Glutamatergic neuron (in vitro differentiated cells): ENCODE results near the gene FOXA2. TPM values are rescaled to one million over a fixed set of nuclear protein-coding genes. Genes with fewer than 3 reads are reported as not detected.

ENCODE experiments used
- DNase-seq: peaks from one replicate; pipeline ENCODE4 v3.0.0; 2022
- H3K27ac Mint-ChIP-seq: one replicate; pipeline ENCODE4 v1.8.0; 2020; ENCODE audit warnings: mild to moderate bottlenecking, mixed read lengths, inconsistent platforms; ENCODE audit not compliant: unreplicated experiment
- H3K27me3 Mint-ChIP-seq: one replicate; pipeline ENCODE4 v1.8.0; 2020; ENCODE audit warnings: mild to moderate bottlenecking, moderate library complexity, mixed read lengths, inconsistent platforms; ENCODE audit not compliant: unreplicated experiment
- H3K36me3 Mint-ChIP-seq: one replicate; pipeline ENCODE4 v1.8.0; 2020; ENCODE audit warnings: mild to moderate bottlenecking, mixed read lengths, inconsistent platforms; ENCODE audit not compliant: unreplicated experiment
- H3K4me1 Mint-ChIP-seq: one replicate; pipeline ENCODE4 v1.8.0; 2020; ENCODE audit warnings: mild to moderate bottlenecking, low read depth, mixed read lengths, inconsistent platforms; ENCODE audit not compliant: unreplicated experiment
- H3K4me3 Mint-ChIP-seq: one replicate; pipeline ENCODE4 v1.8.0; 2020; ENCODE audit warnings: mild to moderate bottlenecking, mixed read lengths, inconsistent platforms; ENCODE audit not compliant: unreplicated experiment
- H3K9me3 Mint-ChIP-seq: one replicate; pipeline ENCODE4 v1.8.0; 2020; ENCODE audit warnings: mild to moderate bottlenecking, moderate library complexity, mixed read lengths, inconsistent platforms; ENCODE audit not compliant: unreplicated experiment
- CTCF ChIP-seq: fragments of 200-600 bp; sonication (generic); IDR thresholded peaks from one replicate; pipeline ENCODE4 v1.5.0; 2021; ENCODE audit not compliant: partially characterized antibody, unreplicated experiment
- total RNA-seq: library from RNA; stranded (reverse); fragmentation: NEBNext Ultra II Directional; extraction: Animal tissue kit (Norgen Biotek cat#: 25700); gene quantifications from one replicate; pipeline ENCODE4 v1.2.1, GENCODE V29; 2021; ENCODE audit not compliant: unreplicated experiment

The FOXA2 gene
- total RNA-seq, 1 donor from 2014 or later, result not detected

GRCh38 chr20:22616551-22616950, 32.2 kb upstream of the FOXA2 start:
- no peak for TF ChIP-seq CTCF
- DNase-seq, result no peak
- Mint-ChIP-seq H3K4me3 (no peak overlapping the region), H3K4me1 (no peaks in the 10 kb centered on the region), H3K9me3 (no peaks in the 10 kb centered on the region), H3K36me3 (no peaks in the 10 kb centered on the region), H3K27me3 (no peaks in the 10 kb centered on the region), H3K27ac (no peak overlapping the region)

GRCh38 chr20:22615425-22615824, 31.1 kb upstream of the FOXA2 start:
- Mint-ChIP-seq H3K27me3 (no peaks in the 10 kb centered on the region), H3K4me1 (no peaks in the 10 kb centered on the region), H3K9me3 (no peaks in the 10 kb centered on the region), H3K27ac (no peak overlapping the region), H3K4me3 (no peak overlapping the region), H3K36me3 (no peaks in the 10 kb centered on the region)
- no peak for DNase-seq
- no peak for TF ChIP-seq CTCF

GRCh38 chr20:22611636-22612035, 27.3 kb upstream of the FOXA2 start:
- Mint-ChIP-seq H3K27ac (no peak overlapping the region), H3K4me3 (no peak overlapping the region), H3K9me3 (no peaks in the 10 kb centered on the region), H3K36me3 (no peaks in the 10 kb centered on the region), H3K4me1 (no peaks in the 10 kb centered on the region), H3K27me3 (no peaks in the 10 kb centered on the region)
- no peak for TF ChIP-seq CTCF
- no peak for DNase-seq

- no peak for TF ChIP-seq CTCF
- H3K27ac Mint-ChIP-seq, result no peak overlapping the region
- peaks cover 3% of the 10 kb centered on the region for H3K27me3 Mint-ChIP-seq
Measured at GRCh38 chr20:22607695-22608094, 23.3 kb upstream of the FOXA2 start.

GRCh38 chr20:22604815-22605214, 20.4 kb upstream of the FOXA2 start:
- H3K36me3 Mint-ChIP-seq, result no peaks in the 10 kb centered on the region
- no peaks in the 10 kb centered on the region for H3K9me3 Mint-ChIP-seq
- H3K27me3 Mint-ChIP-seq, result peaks cover 6% of the 10 kb centered on the region
- DNase-seq, result no peak
- no peak overlapping the region for H3K4me3 Mint-ChIP-seq
- no peaks in the 10 kb centered on the region for H3K4me1 Mint-ChIP-seq
- no peak for TF ChIP-seq CTCF
- H3K27ac Mint-ChIP-seq, result no peak overlapping the region

More at GRCh38 chr20:22607695-22608094, 23.3 kb upstream of the FOXA2 start:
- no peaks in the 10 kb centered on the region for H3K9me3 Mint-ChIP-seq
- no peak for DNase-seq
- no peaks in the 10 kb centered on the region for H3K4me1 Mint-ChIP-seq
- no peaks in the 10 kb centered on the region for H3K36me3 Mint-ChIP-seq
- H3K4me3 Mint-ChIP-seq, result no peak overlapping the region
